Activated gamma-delta T cell (primary cell): ENCODE results near the gene LSAMP.
"Not testable (repeated sequence)": the region's sequence is repeated elsewhere in the genome, so short reads cannot be mapped to it uniquely, and the experiment has no call there.

Experiments
- DNase-seq: peaks from one replicate; lab custom pipeline; 2025; lab: John Stamatoyannopoulos, UW

Gene LSAMP

GRCh38 chr3:115891006-115891636 is 554.2 kb downstream of the LSAMP start:
- no peak for DNase-seq

DNA sequence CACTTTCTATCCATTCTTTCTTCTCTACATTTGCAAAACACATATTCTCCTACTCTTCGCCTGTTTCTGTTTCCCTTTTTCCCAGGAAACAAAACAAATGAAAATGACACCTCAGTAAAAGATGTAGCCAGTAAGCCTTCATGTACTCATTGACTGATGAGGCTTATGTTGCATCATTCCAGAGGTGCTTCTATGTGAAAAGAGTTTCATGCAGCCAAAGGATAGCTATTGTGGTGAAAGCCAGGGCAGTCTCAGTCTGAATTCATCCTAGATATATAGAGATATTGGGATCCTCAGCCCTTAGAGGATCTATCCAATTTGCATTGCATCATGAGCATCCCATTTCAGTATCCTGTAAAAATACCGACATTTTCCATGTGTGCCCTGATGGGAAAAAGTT is 554.7 kb downstream of the LSAMP start:
- DNase-seq: no peak

DNA sequence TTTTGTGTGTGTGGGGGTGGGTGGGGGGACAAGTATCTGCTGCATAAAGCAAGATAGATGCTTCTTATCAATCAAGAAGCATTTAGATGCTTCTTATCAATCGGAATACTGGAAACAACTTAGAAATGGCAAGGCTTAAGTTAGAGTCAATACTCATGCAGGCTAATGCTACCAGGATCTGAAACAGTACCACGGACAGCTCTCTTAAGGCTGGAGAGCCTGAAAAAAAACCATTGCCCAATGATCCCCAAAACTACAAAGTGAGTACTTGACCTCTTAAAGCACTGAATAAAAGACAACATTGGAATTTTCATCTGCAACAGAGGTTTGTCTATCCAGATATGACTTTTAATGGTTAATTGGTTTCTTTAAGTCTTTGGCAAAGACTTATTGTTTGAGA is 559.7 kb downstream of the LSAMP start:
- no peak for DNase-seq

DNA sequence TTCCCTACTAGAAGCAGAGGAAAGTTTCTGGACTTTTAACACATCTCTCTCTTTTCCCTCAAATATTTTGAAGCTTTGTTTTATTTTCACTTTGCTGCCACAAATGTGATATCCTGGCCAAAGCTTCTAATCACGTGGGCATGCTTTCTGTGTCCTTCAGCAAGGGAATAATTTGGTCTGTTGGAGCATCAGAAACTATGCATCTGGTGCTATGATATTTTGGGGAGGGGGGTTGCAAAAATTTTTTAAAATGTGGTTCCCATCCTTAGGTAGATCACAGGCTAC is 567.7 kb downstream of the LSAMP start:
- no peak for DNase-seq

DNA sequence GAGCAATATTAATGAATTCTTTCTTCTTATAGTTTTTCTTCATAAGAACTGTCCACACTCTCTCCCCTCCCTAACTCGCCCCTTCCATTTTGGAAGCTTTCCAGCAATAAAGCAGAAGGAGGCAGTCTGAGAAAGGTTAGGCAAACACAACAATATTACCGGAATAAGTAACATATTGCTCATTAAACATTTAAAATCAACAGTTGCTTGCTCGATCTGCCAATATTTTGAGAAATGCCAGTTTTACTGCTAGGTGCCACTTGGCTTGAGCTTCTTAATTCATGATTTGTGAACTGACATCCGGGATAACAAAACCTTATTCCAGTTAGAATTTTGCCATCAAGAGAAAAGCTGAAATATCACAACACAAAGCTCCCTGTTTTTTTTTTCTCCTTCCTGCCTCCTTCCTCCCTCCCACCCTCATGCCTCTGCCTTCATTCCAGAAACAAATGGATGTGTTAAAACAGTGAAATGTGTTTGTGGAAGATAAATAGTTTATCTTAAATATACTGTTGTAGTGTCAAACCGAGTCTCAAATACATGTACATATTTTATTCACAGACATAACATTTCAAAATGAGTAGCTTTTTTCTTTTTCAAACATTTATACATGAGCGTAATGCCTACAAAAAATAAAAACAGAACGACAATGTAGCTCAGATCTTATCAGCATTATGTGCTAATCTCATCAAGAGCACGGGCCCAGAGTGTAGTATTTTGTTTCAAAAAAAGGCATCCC is 568.2 kb downstream of the LSAMP start:
- no peak for DNase-seq

DNA sequence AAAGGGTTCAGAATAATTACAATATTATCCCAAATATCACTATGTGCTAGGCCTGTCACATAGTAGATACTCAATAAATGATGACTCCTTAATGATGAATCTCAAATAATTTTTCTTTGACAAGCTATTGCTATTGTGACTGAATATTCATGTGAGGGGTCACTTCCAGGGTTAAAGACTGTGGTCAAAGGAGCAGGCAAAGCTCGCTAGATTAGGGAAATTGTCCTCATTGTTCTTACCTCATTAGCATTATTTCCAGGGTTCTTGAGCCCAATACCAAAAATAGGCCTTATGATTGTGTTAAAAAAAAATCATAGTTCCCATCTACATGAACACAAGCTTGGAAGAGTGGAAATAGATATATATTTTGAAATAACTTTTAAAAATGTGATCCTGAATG is 569.8 kb downstream of the LSAMP start:
- DNase-seq: no peak

DNA sequence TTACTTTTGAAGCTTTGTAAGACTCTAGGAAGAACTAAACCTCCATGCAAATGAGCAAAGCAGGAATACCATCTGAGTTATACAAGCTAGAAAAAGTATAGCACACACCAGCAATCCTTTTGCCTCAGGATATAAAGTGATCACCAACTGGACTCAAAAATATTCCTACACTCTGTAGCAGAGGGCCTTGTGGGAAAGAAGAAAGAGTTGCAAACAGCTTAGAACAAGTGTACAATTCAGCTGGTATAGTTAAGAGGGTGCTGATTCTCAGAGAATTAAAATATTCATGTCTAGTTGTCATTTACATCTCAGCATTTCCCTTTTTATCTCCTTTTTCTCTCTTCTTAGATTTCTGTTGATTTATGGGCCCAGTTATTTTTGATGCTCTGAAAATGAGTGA is 573.6 kb downstream of the LSAMP start:
- DNase-seq: no peak

GRCh38 chr3:115864911-115865310 is 580.4 kb downstream of the LSAMP start:
- no peak for DNase-seq

DNA sequence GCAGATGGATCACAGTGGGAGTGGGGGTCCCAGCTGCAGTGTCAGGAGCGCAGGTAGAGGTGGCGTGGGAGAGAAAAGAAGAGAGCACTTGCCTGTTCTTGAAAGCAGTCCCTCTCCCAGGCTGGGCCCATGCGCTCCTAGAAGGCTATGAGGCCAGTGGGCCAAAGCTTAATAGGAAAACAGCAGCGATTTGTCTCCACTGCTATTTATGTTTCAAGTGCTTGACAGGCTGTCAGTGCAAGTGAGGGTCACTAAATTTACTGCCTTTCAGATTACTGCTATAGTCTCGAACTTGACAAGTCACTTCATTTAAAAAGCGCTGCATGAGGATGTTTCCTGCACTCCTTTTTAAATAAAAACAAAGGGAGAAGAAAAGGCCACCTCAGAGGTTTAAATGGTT is 582.4 kb downstream of the LSAMP start:
- no peak for DNase-seq

- no peak for DNase-seq
These were observed 583.2 kb downstream of the LSAMP start for GRCh38 chr3:115862099-115862498.

DNA sequence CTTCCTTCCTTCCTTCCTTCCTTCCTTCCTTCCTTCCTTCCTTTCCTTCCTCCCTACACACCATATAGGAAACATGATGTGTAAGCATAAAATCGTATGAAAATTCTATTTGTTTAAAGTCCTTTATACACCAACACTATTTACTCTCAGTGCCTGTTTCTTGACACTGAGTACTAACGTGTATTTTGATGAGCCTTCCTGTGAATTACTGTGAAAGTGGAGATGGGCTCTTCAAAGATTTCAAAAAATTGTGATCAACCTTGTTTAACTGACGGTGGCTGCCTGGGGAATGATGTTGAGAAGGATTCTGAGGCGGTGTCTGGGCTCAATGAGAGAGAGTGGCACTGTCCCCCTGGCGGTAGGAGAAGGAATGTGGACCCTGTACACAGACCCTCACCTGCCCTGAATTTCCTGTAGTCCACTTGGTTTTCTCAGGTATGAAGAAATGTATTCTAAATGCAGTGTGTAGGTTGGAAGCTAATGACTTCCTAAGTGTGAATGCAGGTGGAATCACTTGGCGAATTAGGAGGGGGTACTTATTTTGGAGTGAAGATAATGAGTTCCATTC is 584.0 kb downstream of the LSAMP start:
- DNase-seq: no peak

DNA sequence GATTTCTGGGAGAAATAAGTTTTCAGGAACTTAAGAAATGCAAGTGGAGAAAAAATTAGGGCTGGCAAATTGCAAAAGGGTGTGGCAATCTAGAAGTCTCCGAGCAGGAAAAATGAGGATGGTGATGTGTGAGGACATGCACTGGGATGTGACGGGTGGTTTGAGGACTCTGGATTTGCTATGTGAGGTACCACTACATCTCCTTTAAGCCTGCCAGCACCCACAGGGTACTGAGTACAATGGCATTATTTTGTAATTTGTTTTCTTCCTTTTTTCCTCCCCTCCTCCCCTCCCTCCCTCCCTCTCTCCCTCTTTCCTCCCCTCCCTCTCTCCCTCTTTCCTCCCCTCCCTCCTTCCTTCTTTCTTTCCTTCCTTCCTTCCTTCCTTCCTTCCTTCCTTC is 584.5 kb downstream of the LSAMP start:
- no peak for DNase-seq

GRCh38 chr3:115859002-115859807 is 586.1 kb downstream of the LSAMP start:
- DNase-seq: no peak

- no peak for DNase-seq
These were observed 587.7 kb downstream of the LSAMP start for GRCh38 chr3:115857518-115858136.

GRCh38 chr3:115855911-115856310 is 589.4 kb downstream of the LSAMP start:
- DNase-seq: no peak

DNA sequence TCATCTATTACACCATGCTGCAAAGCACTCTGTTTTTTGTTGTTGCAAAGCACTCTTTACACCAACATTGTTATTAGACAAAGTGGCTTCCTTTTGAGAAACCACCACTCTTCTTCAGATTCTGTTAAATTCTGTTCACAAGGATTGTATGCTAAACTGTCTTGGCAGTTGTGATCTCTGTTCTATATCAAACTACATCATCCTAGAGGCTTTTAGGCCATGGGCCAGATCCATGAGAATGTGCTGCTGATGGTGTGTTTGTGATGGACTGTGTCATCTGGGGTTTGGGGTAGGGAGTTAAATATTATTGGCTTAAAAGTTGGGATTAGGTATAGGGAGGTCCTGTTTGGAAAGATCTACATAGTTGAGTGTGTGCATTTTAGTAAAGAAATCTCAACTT is 592.2 kb downstream of the LSAMP start:
- no peak for DNase-seq

GRCh38 chr3:115852278-115852677 is 593.0 kb downstream of the LSAMP start:
- DNase-seq: no peak

DNA sequence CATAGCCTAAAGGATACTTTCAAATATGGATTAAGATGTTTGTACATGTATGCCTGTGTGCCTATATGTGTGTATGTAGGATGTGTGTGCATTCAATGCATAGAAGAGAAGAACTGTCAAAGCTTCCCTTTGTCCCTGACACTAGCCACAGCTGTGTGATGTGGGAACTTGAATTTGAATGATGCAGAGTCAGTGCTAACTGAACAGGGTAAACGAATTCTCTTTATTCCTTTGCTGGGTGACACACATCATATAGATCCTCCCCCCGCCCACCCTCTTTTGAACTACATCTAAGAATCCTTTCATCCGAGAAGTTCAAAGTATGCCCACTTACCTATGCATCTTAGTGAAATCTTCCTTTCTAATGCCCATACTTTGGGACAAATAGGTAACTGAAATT is 593.7 kb downstream of the LSAMP start:
- no peak for DNase-seq

GRCh38 chr3:115848641-115849040 is 596.6 kb downstream of the LSAMP start:
- DNase-seq: no peak

DNA sequence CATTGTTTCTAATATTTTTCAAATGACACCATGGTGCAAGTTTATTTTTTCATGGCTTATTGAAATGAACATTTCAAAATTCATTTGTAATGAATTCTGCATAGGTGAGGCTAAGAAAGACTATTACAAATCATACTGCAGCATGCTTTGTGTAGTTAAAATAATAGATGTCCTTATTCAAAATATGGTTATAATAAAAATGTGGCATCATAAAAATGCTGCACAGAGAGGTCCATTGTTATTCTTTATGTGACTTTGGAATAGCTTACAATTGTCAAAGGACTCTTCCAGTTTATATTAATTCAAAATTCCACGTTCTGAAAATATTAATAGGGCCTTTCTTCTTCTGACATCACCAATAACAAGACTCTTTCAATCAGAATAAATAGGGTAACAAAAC is 599.3 kb downstream of the LSAMP start:
- DNase-seq: no peak

DNA sequence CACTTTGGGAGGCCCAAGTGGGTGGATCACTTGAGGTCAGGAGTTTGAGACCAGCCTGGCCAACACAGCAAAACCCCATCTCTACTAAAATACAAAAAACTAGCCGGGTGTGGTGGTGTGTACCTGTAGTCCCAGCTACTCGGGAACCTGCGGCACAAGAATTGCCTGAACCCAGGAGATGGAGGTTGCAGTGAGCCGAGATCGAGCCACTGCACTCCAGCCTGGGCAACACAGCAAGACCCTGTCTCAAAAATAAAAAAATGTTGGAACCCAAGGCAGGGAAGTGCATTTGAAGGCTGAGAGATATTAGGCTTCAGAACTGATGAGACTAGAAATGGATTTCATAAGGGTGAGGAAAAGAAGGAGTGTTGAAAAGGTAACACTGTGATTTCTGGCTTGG is 600.6 kb downstream of the LSAMP start:
- not testable (repeated sequence) for DNase-seq

- no peak for DNase-seq
These were observed 602.1 kb downstream of the LSAMP start for GRCh38 chr3:115843206-115843605.
